22Rv1 (cell line): ENCODE results near the gene TNFRSF8.

ENCODE experiments used
- H3K27ac ChIP-seq: fragments of 450-650 bp; 2 replicates; pipeline ENCODE4 v1.5.1; 2017
- ZFX ChIP-seq: fragments of 450-650 bp; IDR thresholded peaks from 2 replicates; pipeline ENCODE4 v1.6.1; 2017; ENCODE audit warnings: antibody characterized with exemption, borderline replicate concordance
- TF ChIP-seq, protein P1 (sequence below): fragments of 450-650 bp; IDR thresholded peaks from 2 replicates; pipeline ENCODE4 v1.5.1; 2017; ENCODE audit warnings: mild to moderate bottlenecking

TNFRSF8 gene

DNA sequence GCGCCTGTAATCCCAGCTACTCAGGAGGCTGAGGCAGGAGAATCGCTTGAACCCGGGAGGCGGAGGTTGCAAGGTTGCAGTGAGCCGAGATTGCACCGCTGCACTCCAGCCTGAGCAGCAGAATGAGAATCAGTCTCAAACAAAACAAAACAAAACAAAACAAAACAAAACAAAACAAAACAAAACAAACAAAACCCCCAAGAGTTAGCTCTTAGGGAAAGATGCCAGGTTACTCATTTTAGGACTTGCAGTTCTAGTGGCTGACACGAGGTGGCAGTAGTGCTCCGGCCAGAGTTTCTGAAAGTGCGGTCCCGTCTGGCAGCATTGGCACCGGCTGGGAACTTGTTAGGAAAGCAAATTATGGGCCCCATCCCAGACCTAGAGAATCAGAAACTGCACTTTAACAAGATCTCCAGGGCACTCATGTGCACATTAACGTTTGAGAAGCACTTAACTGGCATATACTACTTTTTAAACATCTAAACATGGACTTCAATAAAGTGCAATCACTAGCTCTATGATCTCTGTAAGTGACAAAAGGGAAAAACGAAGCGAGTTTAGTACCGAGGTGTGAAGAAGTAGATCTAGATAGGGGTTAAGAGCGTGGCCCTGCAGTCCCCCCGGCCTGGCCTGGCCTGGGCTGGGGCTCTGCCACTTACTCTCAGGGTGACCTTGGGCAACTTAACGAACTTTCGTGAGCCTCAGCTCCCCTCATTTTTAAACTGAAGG is 61.8 kb downstream of the TNFRSF8 start:
- no peak overlapping the region for H3K27ac ChIP-seq
- TF ChIP-seq ZFX, result no peak
- TF ChIP-seq, protein P1, sequence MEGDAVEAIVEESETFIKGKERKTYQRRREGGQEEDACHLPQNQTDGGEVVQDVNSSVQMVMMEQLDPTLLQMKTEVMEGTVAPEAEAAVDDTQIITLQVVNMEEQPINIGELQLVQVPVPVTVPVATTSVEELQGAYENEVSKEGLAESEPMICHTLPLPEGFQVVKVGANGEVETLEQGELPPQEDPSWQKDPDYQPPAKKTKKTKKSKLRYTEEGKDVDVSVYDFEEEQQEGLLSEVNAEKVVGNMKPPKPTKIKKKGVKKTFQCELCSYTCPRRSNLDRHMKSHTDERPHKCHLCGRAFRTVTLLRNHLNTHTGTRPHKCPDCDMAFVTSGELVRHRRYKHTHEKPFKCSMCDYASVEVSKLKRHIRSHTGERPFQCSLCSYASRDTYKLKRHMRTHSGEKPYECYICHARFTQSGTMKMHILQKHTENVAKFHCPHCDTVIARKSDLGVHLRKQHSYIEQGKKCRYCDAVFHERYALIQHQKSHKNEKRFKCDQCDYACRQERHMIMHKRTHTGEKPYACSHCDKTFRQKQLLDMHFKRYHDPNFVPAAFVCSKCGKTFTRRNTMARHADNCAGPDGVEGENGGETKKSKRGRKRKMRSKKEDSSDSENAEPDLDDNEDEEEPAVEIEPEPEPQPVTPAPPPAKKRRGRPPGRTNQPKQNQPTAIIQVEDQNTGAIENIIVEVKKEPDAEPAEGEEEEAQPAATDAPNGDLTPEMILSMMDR, result peak; percentile 95

DNA sequence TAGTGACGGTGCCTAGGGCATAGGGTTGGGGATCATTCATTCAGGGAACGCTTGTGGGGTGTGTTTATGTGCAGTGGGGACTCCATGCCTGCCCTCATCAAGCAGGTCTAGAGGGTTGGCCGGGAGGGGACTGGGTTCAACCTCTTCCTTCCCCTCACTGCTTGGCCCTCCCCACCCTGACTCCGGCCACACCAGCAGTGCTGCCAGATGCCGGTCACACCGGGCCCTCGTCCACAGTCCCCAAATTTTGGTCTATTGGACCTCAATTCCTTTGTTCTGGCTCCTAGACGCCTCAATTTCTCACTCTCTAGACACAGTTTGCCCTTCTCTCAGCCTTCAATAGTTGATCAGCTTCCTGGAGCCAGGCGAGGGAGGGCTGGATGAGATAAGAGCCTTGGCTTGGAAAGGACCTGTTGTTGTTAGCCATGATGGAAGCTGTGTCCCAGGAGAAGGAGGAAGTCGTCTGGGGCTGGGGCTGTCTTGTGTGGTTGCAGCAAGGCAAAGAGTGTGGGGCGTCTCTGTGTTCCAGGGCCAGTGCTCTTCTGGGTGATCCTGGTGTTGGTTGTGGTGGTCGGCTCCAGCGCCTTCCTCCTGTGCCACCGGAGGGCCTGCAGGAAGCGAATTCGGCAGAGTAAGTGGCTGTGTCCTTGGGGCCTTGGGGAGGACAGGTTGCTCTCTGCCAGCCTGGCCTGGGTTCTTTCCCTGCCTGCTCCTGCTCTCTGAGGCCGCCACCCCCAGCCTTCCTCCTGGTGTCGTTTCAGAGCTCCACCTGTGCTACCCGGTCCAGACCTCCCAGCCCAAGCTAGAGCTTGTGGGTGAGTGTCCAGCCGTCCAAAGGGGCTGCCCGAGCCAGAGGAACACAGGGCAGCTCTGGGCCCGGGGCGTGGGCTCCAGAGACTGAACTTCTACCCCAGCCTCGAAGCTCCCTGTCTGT is 62.6 kb downstream of the TNFRSF8 start:
- no peak overlapping the region for H3K27ac ChIP-seq
- no peak for TF ChIP-seq ZFX

DNA sequence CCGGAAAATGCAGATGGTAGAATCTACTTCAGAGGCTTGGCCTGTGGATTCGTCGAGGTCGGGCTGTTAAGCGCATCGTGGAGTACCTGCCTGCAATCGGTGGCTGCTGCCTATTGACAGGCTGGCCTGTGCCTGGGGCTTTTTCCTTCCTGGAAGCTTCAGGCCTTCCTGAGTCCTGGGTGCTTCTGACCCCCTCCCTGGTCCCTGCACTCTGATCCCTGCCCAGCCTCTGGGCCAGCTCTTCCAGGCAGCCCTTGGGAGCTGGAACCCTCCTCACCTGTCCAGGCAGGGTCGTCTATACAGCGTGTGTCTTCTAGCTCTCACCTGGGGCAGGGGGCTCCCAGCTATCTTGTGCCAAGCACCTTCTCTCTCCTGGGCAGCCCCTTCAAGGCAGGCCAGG is 63.7 kb downstream of the TNFRSF8 start:
- H3K27ac ChIP-seq, result no peak overlapping the region

DNA sequence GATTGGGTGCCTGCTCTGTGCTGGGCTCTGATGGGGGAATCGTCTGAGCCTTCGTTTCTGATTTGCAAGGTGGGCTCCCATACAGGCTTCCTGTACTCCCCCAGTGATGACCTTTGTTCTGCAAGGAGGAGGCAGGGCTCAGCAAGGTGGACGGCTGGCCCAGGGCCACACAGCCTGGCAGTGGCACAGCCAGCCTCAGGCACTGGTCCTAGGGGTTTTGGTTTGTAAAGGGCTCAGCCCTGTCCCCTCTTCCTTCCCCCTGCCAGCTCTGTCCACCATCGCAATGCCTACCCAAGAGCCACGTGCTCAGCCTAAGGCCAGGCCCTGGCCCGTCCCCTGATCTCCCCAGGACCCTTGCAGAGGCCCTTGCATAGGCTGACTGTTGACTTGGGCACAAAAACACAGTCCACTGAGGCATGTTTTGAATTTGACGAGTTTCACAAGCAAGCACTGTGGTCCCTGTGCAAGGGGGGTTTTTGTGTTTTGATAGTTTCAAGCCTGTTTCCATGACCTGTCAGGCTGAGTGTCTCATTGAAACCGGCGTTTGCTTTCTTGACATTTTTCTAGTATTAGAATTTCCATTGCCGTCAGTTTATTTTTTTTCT is 64.2 kb downstream of the TNFRSF8 start:
- TF ChIP-seq, protein P1, result no peak
- no peak for TF ChIP-seq ZFX
- no peak overlapping the region for H3K27ac ChIP-seq

More for the DNA sequence above, 63.7 kb downstream of the TNFRSF8 start:
- no peak for TF ChIP-seq ZFX
- TF ChIP-seq, protein P1, result no peak

DNA sequence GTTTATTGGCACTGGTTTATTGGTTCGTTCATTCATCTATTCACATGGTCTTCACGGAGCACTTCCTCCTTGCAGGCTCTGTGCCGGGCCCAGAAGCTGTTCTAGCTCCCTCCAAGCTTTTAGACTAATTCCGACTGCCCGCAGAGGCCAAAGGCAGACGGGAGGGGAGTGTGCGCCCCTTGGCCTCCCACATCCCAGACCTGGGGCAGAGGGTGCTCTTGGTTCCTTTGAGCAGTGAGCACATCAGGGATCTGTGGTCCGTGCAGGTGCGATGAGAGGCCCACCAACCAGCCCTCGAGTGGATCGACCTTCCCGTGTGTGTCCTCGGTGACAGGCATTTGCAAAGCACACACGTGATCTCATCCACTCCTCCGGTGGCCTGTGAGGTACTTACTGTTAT is 65.0 kb downstream of the TNFRSF8 start:
- TF ChIP-seq, protein P1, result no peak
- TF ChIP-seq ZFX, result no peak
- H3K27ac ChIP-seq, result no peak overlapping the region

DNA sequence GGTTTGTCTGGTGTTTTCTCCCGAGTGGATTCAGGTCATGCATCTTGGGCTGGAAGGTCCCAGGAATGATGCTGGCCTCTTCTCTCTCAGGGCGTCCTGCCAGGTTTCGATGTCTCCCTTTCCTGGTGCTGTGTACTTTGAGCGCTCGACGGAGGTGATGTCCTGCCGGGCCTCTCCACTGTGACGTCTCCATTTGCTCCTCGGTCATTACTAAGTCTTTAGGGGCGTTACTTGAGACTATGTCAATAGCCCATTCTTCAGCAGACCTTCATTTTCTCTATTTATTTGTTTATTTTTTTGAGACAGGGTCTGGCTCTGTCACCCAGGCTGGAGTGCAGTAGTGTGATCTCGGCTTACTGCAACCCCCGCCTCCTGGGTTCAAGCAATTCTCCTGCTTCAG is 66.5 kb downstream of the TNFRSF8 start:
- TF ChIP-seq, protein P1, result no peak
- no peak for TF ChIP-seq ZFX
- H3K27ac ChIP-seq, result no peak overlapping the region

DNA sequence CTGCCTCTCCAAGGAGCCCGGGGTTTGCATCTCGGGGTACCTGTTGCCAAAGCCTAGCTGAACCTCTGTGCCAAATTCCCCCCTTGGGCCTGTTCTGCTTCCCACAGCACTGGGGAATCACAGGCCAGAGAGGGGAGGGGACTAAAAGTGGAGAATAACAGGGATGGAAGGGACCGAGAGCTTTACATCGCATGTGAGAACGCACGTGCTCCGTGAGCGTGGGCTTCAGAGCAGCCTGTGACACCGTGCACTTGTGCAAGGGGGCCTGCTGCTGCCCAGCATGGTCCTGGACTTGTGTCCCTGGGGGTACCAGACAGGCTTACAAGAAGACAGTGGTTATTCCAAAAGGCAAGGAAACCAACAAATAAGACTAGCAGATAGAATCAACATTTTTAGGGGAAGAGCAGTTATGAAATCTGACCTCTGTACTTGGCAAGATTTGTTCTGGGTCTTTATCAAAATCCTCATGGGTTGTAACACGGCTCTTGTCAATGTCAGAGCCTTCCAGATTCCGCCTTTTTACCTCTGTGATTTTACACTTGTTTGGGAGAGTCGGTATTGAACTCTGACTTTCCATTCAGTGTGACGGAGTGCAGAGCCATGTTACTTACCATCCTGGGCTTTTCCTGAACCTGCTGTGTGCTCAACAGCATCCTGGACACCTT is 67.5 kb downstream of the TNFRSF8 start:
- no peak overlapping the region for H3K27ac ChIP-seq
- TF ChIP-seq ZFX, result no peak
- TF ChIP-seq, protein P1, result no peak
